ENCODE measurements around the gene PLCXD3. TPM values are rescaled to one million over a fixed set of nuclear protein-coding genes. Genes with fewer than 3 reads are reported as not detected.

The PLCXD3 gene
- total RNA-seq, 2 donors from 2014 or later, result 1.1 to 3.5 TPM

DNA sequence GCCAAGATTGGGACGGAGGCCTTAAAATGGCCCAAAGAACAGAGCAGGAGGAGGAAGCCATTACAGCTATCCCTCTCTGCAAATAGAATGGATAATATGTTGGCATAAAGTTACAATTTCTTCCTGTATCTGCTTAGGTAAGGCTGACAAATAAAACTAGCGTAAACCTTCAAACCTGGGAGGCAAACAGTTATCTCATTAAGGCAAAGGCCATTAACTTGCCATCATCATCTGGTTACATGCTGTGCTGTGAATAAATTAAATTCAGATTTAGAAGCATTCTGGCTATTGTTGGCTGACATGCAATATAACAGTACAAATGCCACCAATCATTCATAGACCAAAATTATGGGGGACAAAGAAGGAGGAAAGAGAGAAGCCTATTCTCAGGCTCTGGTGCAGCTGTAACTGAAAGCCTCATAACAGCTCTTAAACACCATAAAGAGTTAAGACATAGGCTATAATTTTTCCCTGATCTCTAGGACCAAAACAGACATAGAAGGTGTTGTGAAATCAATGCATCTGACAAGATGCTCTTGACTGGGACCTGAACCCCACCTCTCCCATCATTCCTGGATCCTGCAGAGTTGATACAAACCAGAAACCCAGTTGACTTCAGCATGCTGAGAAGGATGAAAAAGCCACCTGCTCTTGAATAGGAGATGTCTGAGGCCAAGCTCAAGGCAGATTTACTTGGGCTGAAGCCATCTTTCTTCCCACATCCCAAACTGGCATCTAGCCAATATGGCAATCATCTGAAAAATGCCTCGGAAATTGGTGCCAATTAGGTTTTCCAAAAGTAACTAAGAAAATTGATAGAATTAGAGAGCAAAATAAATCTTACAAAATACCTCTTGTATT, 62.5 kb downstream of the PLCXD3 start:
- TF ChIP-seq, protein P1, sequence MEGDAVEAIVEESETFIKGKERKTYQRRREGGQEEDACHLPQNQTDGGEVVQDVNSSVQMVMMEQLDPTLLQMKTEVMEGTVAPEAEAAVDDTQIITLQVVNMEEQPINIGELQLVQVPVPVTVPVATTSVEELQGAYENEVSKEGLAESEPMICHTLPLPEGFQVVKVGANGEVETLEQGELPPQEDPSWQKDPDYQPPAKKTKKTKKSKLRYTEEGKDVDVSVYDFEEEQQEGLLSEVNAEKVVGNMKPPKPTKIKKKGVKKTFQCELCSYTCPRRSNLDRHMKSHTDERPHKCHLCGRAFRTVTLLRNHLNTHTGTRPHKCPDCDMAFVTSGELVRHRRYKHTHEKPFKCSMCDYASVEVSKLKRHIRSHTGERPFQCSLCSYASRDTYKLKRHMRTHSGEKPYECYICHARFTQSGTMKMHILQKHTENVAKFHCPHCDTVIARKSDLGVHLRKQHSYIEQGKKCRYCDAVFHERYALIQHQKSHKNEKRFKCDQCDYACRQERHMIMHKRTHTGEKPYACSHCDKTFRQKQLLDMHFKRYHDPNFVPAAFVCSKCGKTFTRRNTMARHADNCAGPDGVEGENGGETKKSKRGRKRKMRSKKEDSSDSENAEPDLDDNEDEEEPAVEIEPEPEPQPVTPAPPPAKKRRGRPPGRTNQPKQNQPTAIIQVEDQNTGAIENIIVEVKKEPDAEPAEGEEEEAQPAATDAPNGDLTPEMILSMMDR (IDR thresholded peaks at IDR 0.05), result no peak
- TF ChIP-seq POLR2AphosphoS5 (IDR thresholded peaks at IDR 0.05), result no peak
- no peak for TF ChIP-seq POLR2A (IDR thresholded peaks at IDR 0.05)
- Histone ChIP-seq H3K4me1 (replicated peaks) (no peaks in the 10 kb centered on the region), H3K36me3 (no peaks in the 10 kb centered on the region), H3K27me3 (replicated peaks; ENCODE audit: insufficient read depth) (no peaks in the 10 kb centered on the region), H3K4me3 (no peak overlapping the region), H3K27ac (no peak overlapping the region), H3K9me3 (no peaks in the 10 kb centered on the region)
- intact Hi-C loops (cut with DNase I), result no loop called here
- DNase-seq (ENCODE audit: low spot score), result no peak
- WGBS, result 66% methylated on average over 3 of the region's 3 CpGs

GRCh38 chr5:41445937-41446563, 64.4 kb downstream of the PLCXD3 start:
- H3K27ac ChIP-seq, result no peak overlapping the region
- H3K9me3 ChIP-seq, result no peaks in the 10 kb centered on the region
- DNase-seq (ENCODE audit: low spot score), result no peak
- no peaks in the 10 kb centered on the region for H3K36me3 ChIP-seq
- no peak overlapping the region for H3K4me3 ChIP-seq
- TF ChIP-seq, protein P1 (IDR thresholded peaks at IDR 0.05), result no peak
- TF ChIP-seq POLR2AphosphoS5 (IDR thresholded peaks at IDR 0.05), result no peak
- TF ChIP-seq POLR2A (IDR thresholded peaks at IDR 0.05), result no peak
- intact Hi-C loops (cut with DNase I), result no loop called here
- 89% methylated on average over 16 of the region's 16 CpGs for WGBS
- no peaks in the 10 kb centered on the region for H3K4me1 ChIP-seq (replicated peaks)
- H3K27me3 ChIP-seq (replicated peaks; ENCODE audit: insufficient read depth), result no peaks in the 10 kb centered on the region

GRCh38 chr5:41435276-41435675, 75.1 kb downstream of the PLCXD3 start:
- no peak for DNase-seq (ENCODE audit: low spot score)
- H3K4me1 ChIP-seq (replicated peaks), result no peaks in the 10 kb centered on the region
- WGBS, result 76% methylated on average over 1 of the region's 1 CpG
- no peak overlapping the region for H3K27ac ChIP-seq
- H3K9me3 ChIP-seq, result no peaks in the 10 kb centered on the region
- no peaks in the 10 kb centered on the region for H3K27me3 ChIP-seq (replicated peaks; ENCODE audit: insufficient read depth)
- TF ChIP-seq, protein P1 (IDR thresholded peaks at IDR 0.05), result no peak
- TF ChIP-seq POLR2A (IDR thresholded peaks at IDR 0.05), result no peak
- TF ChIP-seq POLR2AphosphoS5 (IDR thresholded peaks at IDR 0.05), result no peak
- intact Hi-C loops (cut with DNase I), result no loop called here
- H3K36me3 ChIP-seq, result no peaks in the 10 kb centered on the region
- no peak overlapping the region for H3K4me3 ChIP-seq

GRCh38 chr5:41433552-41434181, 76.7 kb downstream of the PLCXD3 start:
- H3K27me3 ChIP-seq (replicated peaks; ENCODE audit: insufficient read depth), result no peaks in the 10 kb centered on the region
- TF ChIP-seq, protein P1 (IDR thresholded peaks at IDR 0.05), result no peak
- TF ChIP-seq POLR2AphosphoS5 (IDR thresholded peaks at IDR 0.05) (no peak), POLR2A (IDR thresholded peaks at IDR 0.05) (no peak)
- 61% methylated on average over 4 of the region's 4 CpGs for WGBS
- H3K36me3 ChIP-seq, result no peaks in the 10 kb centered on the region
- H3K9me3 ChIP-seq, result no peaks in the 10 kb centered on the region
- H3K4me3 ChIP-seq, result no peak overlapping the region
- H3K4me1 ChIP-seq (replicated peaks), result no peaks in the 10 kb centered on the region
- no peak for DNase-seq (ENCODE audit: low spot score)
- intact Hi-C loops (cut with DNase I), result no loop called here
- H3K27ac ChIP-seq, result no peak overlapping the region

Data from prostate gland (tissue), 2 donors.